Activated T-cell treated with anti-CD3 and anti-CD28 coated beads, Interleukin-2, amount 50 U/mL, for 72 hours (primary cell): ENCODE measurements around the gene BICDL1. TPM values are rescaled to one million over a fixed set of nuclear protein-coding genes. Genes with fewer than 3 reads are reported as not detected.

Experiments used
- ATAC-seq, 2 donors: fragments of 150-1000 bp; cut with Tn5 transposase; replicated peaks in 1 of 2; 2 replicates each; pipeline ENCODE4 v1.10.0; 2021; ENCODE audit warnings: moderate library complexity in 2 of 2, mild to moderate bottlenecking in 1 of 2
- DNase-seq, 2 donors: peaks; one replicate each; pipeline ENCODE4 v3.0.0; 2021 to 2022; ENCODE audit warnings: mixed read lengths in 1 of 2
- H3K27ac Mint-ChIP-seq: one replicate; pipeline ENCODE4 v1.8.0; 2022; ENCODE audit warnings: mild to moderate bottlenecking, moderate library complexity, mixed read lengths
- H3K27me3 Mint-ChIP-seq: one replicate; pipeline ENCODE4 v1.8.0; 2022; ENCODE audit warnings: low read depth, mixed read lengths
- H3K36me3 Mint-ChIP-seq, 2 donors: one replicate each; pipeline ENCODE4 v1.8.0; 2022; ENCODE audit warnings: mixed read lengths in 2 of 2, mild to moderate bottlenecking in 1 of 2; ENCODE audit not compliant: insufficient read depth in 2 of 2
- H3K4me1 Mint-ChIP-seq: one replicate; pipeline ENCODE4 v1.8.0; 2022; ENCODE audit warnings: low read depth, mixed read lengths
- H3K4me3 Mint-ChIP-seq, 2 donors: one replicate each; pipeline ENCODE4 v1.8.0; 2022; ENCODE audit warnings: mild to moderate bottlenecking in 2 of 2, mixed read lengths in 2 of 2, moderate library complexity in 2 of 2
- H3K9me3 Mint-ChIP-seq, 2 donors: one replicate each; pipeline ENCODE4 v1.8.0; 2022; ENCODE audit warnings: mixed read lengths in 2 of 2
- total RNA-seq, 2 donors: library from RNA; stranded (reverse); gene quantifications; one replicate each; pipeline ENCODE4 v1.2.3, GENCODE V29; 2022

BICDL1 gene
- total RNA-seq, 2 donors from 2014 or later = 154 to 180 TPM

- no peaks in the 10 kb centered on the region for H3K4me1 Mint-ChIP-seq
- DNase-seq (no peak), ATAC-seq (no peak)
- H3K27ac Mint-ChIP-seq = no peak overlapping the region
- no peak overlapping the region for H3K4me3 Mint-ChIP-seq
- H3K9me3 Mint-ChIP-seq = no peaks in the 10 kb centered on the region
- H3K27me3 Mint-ChIP-seq = no peaks in the 10 kb centered on the region
- peaks cover 11 to 32% of the 10 kb centered on the region in 2 donors for H3K36me3 Mint-ChIP-seq
These were observed 149.3 kb downstream of the BICDL1 start for GRCh38 chr12:120138366-120138765.

- H3K27me3 Mint-ChIP-seq = no peaks in the 10 kb centered on the region
- no peaks in the 10 kb centered on the region for H3K4me1 Mint-ChIP-seq
- DNase-seq = no peak
- peaks cover 13 to 37% of the 10 kb centered on the region in 2 donors for H3K36me3 Mint-ChIP-seq
- no peak overlapping the region for H3K4me3 Mint-ChIP-seq
- ATAC-seq = no peak
- no peak overlapping the region for H3K27ac Mint-ChIP-seq
- H3K9me3 Mint-ChIP-seq = no peaks in the 10 kb centered on the region
These were observed 150.9 kb downstream of the BICDL1 start for GRCh38 chr12:120139958-120140357.

DNA sequence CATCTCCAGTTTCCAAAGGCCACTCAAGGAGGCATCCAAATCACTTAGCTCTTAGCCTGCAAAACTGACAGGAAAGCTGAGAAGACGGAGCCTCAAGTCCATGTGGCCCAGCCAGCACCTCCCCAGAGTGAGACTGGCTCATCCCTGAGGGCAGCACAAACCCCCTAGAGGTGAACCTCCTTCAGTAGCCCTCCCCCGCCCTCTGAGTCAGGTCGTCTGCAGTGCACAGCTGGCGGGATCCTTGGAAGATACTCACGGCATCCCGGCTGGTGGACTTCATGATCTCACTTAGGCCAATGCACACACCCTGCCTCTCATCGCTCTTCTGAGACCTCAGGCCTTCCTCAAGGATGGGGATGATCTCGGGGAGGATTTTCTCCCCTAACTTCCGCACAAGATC is 151.6 kb downstream of the BICDL1 start:
- ATAC-seq (no peak), DNase-seq (no peak)
- no peaks in the 10 kb centered on the region for H3K27me3 Mint-ChIP-seq
- H3K36me3 Mint-ChIP-seq = peaks cover 13 to 37% of the 10 kb centered on the region in 2 donors
- no peak overlapping the region for H3K27ac Mint-ChIP-seq
- no peaks in the 10 kb centered on the region for H3K9me3 Mint-ChIP-seq
- no peaks in the 10 kb centered on the region for H3K4me1 Mint-ChIP-seq
- H3K4me3 Mint-ChIP-seq = no peak overlapping the region

DNA sequence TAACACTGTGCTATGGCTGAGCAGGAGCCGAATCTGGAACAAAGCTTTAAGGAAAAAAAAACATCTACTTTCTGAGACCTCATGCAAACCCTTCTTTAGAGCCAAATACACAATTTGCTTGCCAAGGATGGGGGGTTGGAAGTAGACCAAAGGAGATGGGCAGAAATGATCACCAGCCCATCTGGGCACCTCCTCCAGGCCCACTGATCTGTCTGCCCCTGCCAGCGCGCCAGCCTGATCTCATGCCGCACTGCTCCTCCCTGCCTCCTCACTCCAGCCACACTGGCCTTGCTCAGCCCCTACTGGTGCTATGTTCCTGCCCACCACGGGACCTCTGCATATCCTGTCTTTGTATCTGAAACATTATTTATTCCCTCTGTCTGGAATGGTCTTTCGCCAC is 152.3 kb downstream of the BICDL1 start:
- H3K27ac Mint-ChIP-seq = no peak overlapping the region
- DNase-seq = no peak
- H3K9me3 Mint-ChIP-seq = no peaks in the 10 kb centered on the region
- no peak overlapping the region for H3K4me3 Mint-ChIP-seq
- ATAC-seq = no peak
- no peaks in the 10 kb centered on the region for H3K4me1 Mint-ChIP-seq
- peaks cover 13 to 36% of the 10 kb centered on the region in 2 donors for H3K36me3 Mint-ChIP-seq
- H3K27me3 Mint-ChIP-seq = no peaks in the 10 kb centered on the region

- H3K9me3 Mint-ChIP-seq = no peaks in the 10 kb centered on the region
- H3K4me3 Mint-ChIP-seq = no peak overlapping the region
- H3K27me3 Mint-ChIP-seq = no peaks in the 10 kb centered on the region
- peaks cover 16 to 38% of the 10 kb centered on the region in 2 donors for H3K36me3 Mint-ChIP-seq
- DNase-seq (no peak), ATAC-seq (no peak)
- H3K4me1 Mint-ChIP-seq = no peaks in the 10 kb centered on the region
- no peak overlapping the region for H3K27ac Mint-ChIP-seq
These were observed 153.3 kb downstream of the BICDL1 start for GRCh38 chr12:120142231-120142877.

Other genes with a start within 250 kb of the BICDL1 start
- gene CIT, start 111.9 kb upstream of the BICDL1 start, total RNA-seq = 10 to 100 TPM; 44.6 to 52.1 TPM
- gene RAB35, start 127.5 kb downstream of the BICDL1 start, total RNA-seq = 10 to 100 TPM; 66.2 to 78.9 TPM
- 100 to 1,000 TPM in 1 of 2 donors, 10 to 100 TPM in 1; 93.1 to 106 TPM for gene GCN1, start 205.5 kb downstream of the BICDL1 start, total RNA-seq
- 1,000 to 10,000 TPM; 4,846 to 5,223 TPM for gene RPLP0, start 211.9 kb downstream of the BICDL1 start, total RNA-seq